LNCaP clone FGC (cell line): Measurements from ENCODE around the gene TMEM191C.
A peak's percentile ranks its signal among the peaks of the same experiment; 100 is the strongest.
"Not testable (repeated sequence)": the region's sequence is repeated elsewhere in the genome, so short reads cannot be mapped to it uniquely, and the experiment has no call there.

Experiments
- DNase-seq: peaks from one replicate; pipeline ENCODE4 v3.0.0-alpha.2; 2011; ENCODE audit warnings: low read depth
- H3K4me3 ChIP-seq: 2 replicates; pipeline ENCODE4 v1.5.1; 2011; ENCODE audit warnings: mild to moderate bottlenecking, low read depth, low read length, control low read depth
- TF ChIP-seq, protein P1 (sequence below): IDR thresholded peaks from 2 replicates; pipeline ENCODE4 v1.5.1; 2012; ENCODE audit warnings: mild to moderate bottlenecking; ENCODE audit not compliant: control insufficient read depth, insufficient read depth; ENCODE audit errors: extremely low read depth

Gene TMEM191C

DNA sequence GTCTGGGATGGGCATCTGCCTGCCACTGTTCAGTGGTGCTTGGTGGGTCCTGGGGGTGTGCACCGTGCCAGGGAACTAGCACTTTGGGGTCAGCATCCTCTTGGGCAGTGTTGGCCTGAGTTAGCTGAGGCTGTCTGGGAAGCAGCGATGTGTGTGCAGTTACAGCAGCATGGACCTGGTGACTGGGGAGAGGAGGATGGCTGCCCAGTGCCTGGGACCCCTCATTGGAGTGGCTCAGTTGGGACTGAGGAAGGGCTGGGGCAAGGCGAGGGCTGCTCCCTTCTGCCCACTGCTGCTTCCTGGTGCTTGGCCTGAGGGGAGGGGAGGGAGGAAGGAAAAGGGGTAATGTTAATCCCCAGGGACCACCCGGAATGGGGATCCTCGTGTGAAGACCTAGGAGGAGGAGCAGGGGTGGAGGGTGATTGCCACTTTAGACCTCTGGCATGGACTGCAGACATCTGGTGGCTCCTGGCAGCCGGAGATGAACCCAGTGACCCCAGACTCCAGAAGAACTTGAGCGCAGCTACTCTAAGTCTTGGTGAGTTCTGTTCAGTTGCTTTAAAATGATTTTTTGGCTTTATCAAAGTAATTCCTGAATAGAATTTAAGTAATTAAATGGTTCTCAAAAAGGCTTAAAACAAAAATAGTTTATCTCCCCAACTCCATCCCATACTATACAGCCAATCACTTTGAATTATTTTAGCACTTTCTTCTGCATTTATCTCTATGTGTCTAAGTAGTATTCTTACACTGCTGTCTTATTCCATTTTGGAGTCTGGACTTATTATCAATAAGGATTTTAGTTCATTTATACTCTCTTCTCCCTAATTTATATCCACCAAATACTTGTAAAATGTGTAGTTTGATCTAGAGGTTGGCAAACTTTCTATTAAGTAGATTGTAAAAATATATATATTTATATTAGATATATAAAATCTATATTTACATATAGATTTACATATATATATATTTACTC is 15.4 kb upstream of the TMEM191C start:
- TF ChIP-seq, protein P1, sequence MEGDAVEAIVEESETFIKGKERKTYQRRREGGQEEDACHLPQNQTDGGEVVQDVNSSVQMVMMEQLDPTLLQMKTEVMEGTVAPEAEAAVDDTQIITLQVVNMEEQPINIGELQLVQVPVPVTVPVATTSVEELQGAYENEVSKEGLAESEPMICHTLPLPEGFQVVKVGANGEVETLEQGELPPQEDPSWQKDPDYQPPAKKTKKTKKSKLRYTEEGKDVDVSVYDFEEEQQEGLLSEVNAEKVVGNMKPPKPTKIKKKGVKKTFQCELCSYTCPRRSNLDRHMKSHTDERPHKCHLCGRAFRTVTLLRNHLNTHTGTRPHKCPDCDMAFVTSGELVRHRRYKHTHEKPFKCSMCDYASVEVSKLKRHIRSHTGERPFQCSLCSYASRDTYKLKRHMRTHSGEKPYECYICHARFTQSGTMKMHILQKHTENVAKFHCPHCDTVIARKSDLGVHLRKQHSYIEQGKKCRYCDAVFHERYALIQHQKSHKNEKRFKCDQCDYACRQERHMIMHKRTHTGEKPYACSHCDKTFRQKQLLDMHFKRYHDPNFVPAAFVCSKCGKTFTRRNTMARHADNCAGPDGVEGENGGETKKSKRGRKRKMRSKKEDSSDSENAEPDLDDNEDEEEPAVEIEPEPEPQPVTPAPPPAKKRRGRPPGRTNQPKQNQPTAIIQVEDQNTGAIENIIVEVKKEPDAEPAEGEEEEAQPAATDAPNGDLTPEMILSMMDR: no peak
- H3K4me3 ChIP-seq: no peak overlapping the region
- DNase-seq: no peak

DNA sequence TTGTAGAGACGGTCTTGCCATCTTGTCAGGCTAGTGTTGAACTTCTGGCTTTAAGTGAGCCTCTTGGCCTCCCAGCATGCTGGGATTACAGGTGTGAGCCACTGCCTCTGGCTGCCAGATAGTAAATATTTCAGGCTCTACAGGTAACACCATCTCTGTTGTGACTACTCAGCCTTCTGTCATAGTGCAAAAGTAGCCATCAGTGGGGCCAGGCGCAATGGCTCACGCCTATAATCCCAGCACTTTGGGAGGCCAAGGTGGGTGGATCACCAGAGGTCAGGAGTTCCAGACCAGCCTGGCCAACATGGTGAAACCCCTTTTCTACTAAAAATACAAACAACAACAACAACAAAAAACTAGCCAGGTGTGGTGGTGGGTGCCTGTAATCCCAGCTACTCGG is 14.5 kb upstream of the TMEM191C start:
- not testable (repeated sequence) for DNase-seq, H3K4me3 ChIP-seq

DNA sequence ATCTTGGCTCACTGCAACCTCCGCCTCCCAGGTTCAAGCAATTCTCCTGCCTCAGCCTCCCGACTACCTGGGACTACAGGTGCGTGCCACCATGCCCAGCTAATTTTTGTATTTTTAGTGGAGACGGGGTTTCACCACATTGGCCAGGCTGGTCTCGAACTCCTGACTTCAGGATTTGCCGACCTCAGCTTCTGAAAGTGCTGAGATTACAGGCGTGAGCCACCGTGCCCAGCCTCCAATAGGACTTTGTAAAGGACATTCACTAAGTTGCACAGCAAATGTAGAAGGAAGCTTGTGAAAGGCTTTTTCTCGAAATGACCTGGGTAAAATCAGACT is 12.2 kb upstream of the TMEM191C start:
- not testable (repeated sequence) for DNase-seq, H3K4me3 ChIP-seq

DNA sequence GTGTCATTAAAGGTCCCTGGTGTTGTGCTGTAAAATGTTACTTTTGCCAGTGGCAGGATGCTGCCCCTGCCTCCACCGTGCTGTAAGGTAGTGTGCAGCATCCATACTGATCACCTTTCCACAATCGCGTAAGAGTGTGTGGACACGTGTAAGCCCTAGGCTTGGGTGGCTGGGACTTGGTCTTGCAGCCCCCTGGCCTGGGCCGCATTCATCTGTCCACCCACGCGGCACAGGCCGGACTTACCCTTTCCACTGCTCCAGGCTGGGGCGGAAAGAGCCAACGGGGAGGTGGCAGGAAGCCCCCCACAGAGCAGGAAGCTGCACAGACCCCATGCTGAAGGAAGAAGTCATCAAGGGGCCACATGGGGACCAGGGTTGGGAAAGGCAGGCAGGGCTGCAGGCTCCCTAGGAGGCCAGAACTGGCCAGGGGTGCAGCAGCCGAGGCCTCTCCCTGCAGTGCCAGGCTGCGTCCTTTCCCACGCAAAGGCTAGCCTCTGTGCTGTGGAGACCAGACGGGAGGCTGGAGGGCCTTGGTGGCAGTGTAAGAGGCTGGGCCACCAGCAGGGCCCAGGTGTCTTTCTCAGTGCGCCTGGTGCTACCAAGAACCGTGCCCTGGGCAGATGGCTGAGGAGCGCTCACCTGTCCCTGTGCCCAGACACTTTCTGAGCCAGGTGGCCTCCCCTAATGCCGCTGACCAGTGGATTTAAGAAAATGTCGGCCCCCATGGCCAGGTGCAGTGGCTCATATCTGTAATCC is 11.7 kb upstream of the TMEM191C start:
- H3K4me3 ChIP-seq: no peak overlapping the region
- no peak for DNase-seq
- TF ChIP-seq, protein P1: no peak

DNA sequence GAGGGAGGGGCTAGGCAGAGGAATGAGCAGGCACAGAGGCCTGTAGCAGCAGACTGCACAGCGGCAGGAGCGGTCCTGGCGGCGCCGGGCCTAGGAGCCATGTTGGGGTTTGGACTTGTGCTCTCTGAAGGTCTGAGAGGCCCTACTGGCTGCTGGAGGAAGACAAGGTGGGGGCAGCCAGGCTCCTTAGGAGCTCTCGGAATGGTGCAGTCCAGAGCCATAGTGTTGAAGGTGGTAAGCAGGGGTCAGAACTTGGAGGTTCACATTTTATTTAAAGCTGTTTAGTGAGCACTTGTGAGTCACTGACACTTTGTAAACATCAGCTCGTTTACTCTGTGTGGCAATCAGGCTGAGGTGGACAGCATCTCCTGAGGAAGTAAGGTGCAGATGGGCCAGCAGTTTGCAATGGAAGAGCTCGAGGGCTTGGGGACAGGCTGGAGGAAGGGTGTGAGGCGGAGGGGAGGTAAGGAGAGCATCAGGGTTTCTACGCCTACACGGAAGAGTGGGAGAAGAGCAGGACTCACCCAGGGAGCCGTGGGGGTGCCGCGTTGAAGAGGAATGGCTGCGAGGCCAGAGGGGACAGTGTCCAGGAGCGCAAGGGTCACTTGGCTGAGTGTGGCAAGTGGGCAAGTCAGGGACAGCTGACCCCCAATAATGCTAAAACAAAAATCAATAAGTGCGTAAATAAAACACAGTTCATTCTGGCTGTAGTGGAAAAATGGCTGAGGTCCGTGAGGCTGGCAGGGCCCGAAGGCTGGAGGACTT is 10.0 kb upstream of the TMEM191C start:
- TF ChIP-seq, protein P1: no peak
- no peak for DNase-seq
- H3K4me3 ChIP-seq: no peak overlapping the region

DNA sequence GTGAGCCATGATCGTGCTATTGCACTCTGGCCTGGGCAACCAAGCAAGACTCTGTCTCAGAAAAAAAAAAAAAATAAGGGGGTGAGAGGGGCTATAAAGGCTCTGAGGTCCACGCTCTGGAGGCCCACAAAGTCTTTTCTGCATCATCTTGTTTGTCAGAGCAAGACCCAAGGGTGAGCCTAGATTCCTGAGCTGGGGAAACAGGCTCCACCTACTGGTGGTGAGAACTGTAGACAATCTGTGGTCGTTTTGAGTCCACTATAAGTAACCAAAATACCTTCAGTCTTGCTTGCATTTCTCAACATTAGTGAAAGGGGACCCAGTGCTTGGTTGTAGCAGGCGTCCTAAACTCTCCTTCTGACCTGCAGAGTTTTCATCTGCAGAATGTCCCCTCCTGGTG is 4.5 kb upstream of the TMEM191C start:
- DNase-seq, H3K4me3 ChIP-seq: not testable (repeated sequence)

DNA sequence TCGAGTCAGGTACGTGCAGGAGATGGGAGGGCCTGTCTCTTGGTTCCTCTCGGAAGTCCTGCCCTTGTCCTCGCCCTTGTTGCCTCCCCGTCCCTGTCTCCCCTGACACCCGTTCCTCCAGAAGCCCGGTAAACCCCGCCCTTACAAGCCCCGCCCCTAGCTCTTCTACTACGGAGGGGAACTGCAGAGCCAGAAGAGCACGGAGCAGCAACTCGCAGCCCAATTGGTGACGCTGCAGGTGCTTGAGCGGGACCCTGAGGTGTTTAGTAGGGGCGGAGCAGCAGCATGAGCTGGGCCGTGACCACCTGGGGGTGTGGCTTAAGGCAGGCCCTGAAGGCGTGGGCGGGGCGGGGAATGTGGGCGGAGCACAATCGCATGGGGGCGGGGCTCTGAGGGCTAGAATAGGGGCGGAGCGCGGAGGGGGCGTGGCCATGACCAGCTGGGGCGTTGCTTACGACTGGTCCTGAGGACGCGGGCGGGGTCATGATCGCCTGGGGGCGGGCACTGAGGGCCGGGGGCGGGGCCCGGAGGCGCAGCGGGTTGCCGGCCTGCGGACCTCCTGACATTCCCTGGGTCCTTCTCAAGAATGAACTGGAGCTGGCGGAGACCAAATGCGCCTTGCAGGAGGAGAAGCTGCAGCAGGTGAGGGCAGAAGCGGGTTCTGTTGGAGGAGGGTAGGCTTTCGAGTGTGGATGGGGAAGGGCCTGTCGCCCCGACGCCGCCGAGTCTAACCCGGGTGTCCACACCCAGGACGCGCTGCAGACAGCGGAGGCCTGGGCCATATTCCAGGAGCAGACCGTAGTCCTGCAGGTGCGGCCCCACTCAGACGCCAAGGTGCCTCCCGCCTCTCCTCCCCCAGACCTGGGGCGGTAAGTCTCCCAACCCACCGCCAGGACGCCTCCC is 1.3 kb downstream of the TMEM191C start:
- DNase-seq: peak; percentile 87
- H3K4me3 ChIP-seq: peak overlapping the region; percentile 28; the same call in 1 of the 2 replicates

DNA sequence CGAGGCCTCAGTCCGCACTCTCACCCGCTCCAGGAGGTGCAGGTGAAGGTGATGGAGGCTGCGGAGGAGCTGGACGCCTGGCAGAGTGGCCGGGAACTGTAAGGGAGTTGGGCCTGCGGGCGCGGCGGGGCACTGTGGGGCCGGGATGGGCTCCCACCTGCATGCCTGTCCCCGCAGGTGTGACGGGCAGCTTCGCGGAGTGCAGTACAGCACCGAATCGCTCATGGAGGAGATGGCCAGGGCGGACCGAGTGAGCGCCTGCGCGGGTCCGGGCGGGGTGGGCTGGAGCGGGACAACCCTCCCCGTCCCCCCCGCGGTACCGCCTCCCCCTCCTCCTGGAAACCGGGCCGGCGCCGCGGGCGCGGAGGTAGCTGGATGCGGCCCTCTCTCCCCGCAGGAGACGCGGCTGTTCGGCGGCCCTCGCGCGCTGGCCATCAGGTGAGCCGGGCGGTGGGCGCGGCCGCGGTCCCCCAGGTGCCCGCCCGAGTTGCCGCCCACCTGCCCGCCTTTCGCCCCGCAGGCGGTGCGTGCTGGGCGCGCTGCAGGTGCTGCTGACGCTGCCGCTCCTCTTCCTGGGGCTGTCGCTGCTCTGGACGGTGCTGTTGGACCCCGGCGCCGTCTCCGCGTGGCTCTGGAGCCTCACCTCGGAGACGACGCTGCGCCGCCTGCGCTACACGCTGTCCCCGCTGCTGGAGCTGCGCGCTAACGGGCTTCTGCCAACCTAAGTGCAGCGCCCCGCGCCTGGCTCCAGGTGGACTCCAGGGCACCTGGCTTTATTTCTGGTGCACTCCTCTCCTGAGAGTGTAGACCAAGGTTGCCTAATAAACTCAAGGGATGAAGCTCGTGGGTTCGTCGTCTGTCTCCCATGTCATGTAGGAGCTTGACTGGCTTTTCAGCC is 2.2 kb downstream of the TMEM191C start:
- not testable (repeated sequence) for H3K4me3 ChIP-seq, DNase-seq

DNA sequence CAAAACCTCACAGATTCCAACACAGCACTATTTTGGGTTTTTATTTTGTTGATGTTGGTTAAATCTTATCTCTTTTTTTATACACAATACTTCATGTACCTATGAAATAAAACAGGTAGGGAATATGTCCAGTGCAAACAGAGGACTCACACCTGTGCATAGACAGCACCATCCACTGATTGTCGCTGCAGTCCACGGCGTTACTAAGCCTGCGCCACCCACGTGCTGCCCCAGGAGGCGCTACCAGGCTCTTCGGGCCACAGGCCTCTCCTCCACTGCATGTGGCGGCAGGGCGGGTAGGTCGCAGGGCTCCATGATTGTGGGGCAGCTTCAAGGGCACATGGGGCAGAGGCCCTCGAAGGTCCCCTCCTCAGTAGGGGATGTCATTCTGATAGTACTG is 5.8 kb downstream of the TMEM191C start:
- not testable (repeated sequence) for DNase-seq

DNA sequence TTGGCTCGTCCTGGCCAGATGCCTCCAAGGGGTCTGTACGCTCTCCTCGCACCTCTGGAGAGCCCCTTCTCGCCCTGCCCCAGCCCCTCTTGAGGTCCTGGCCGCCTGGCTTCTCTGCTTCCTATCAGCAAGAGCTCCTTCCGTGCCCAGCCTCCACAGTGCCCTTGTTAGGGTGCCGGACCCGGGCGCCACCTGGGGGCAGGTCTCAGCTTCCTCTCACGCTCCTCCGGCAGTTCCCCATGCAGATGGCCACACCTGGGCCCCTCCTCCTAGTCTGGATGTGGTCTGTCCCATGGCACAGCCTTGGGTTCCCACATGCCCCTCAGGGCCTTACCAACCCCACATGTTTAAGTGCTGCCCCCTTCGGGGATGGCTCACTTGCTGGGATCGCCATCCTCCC is 6.5 kb downstream of the TMEM191C start:
- DNase-seq, H3K4me3 ChIP-seq: not testable (repeated sequence)

More for the DNA sequence above, 5.8 kb downstream of the TMEM191C start:
- not testable (repeated sequence) for H3K4me3 ChIP-seq

DNA sequence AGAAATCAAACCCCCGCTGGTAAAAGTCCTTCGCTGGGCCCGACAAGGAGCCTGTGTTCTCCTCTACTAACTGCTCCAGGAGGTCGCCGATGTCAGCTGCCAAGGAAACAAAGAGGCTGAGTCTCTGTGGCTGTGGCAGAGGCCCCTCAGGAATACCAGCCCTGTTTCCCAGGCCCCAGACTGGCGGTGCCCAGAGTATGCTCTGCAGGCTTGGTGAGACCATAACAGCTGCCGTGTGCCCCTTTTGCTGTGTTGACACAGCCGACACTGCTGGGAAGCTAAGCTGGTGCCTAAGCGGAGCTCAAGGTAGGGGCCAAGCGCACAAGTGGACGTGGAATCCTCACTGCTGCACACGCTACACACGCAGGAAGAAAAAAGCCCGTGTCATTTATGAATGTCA is 16.9 kb downstream of the TMEM191C start:
- H3K4me3 ChIP-seq, DNase-seq: not testable (repeated sequence)

DNA sequence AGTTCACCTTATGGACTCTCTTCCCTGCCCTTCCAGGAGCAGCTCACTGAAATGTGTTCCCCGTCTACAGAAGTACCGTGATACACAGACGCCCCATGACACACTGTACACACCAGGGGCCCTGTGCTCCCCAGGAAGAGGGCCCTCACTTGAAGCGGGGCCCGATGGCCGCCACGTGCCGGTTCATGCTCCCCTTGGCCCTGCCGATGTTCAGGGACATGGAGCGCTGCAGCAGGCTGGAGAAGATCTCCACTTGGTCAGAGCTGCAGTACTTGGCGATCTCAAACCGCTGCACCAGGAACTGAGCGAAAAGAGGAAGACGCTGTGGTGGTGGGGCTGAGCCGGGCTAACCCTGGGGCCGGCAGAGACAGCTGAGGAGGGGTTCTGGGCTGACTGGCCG is 20.5 kb downstream of the TMEM191C start:
- DNase-seq, H3K4me3 ChIP-seq: not testable (repeated sequence)

DNA sequence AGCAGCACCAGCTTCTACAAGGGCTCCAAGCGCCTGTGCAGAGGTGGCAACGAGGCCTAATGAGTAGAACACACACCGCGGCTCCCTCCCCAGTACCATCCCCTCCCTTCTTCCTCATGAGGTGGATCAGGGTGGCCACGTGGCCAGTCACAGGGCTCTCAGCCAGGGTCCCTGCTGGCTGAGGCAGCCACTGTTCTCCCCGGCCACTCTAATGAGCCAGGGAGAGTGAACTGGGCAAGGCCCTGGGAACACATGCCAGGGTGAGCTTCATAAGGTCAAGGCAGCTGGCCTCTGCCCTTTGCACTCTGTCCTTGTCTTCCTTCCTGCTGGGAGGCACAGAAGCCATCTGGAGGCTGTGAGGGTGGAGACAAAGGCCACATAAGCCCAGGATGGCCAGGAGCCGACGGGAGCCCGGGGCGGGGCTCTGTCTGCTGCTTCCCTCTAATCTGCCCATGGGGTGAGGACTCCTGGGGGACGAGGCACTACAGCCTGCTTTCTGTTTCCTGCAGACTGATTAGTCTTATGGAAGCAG is 22.0 kb downstream of the TMEM191C start:
- H3K4me3 ChIP-seq, DNase-seq: not testable (repeated sequence)
